OCI-LY3 (cell line): Measurements from ENCODE around the gene TMEM147.

Source experiments
- CTCF ChIP-seq: fragments of 200-600, 300-600 bp; sonication (generic); IDR thresholded peaks from 2 replicates; pipeline ENCODE4 v1.5.1; 2014; ENCODE audit warnings: antibody characterized with exemption, low read length, low read depth
- EZH2phosphoT487 ChIP-seq: fragments of 200-600 bp; shearing (Covaris generic); IDR thresholded peaks from 2 replicates; pipeline ENCODE4 v1.6.1; 2018; ENCODE audit warnings: antibody characterized with exemption, mixed run types, low read depth

GRCh38 chr19:35509861-35510625 lies 35.4 kb upstream of the TMEM147 start:
- TF ChIP-seq CTCF (peak; percentile 98), EZH2phosphoT487 (no peak)
